NB4 (cell line): ENCODE data around the gene KAZN.

ENCODE experiments used
- DNase-seq: peaks from one replicate; pipeline ENCODE4 v3.0.0; 2010; ENCODE audit warnings: low read depth
- H3K4me3 ChIP-seq: one replicate; pipeline ENCODE4 v1.5.1; 2011; ENCODE audit warnings: mild to moderate bottlenecking, low read depth, low read length, moderate library complexity
- CTCF ChIP-seq: IDR thresholded peaks from one replicate; pipeline ENCODE4 v1.5.1; 2012; ENCODE audit warnings: low read depth, low read length
- MAX ChIP-seq: IDR thresholded peaks from 2 replicates; pipeline ENCODE4 v1.6.1; 2011; ENCODE audit warnings: low read depth, low read length
- MYC ChIP-seq: IDR thresholded peaks from 2 replicates; pipeline ENCODE4 v1.6.1; 2011; ENCODE audit warnings: low read depth, low read length
- POLR2A ChIP-seq: IDR thresholded peaks from 2 replicates; pipeline ENCODE4 v1.6.1; 2011; ENCODE audit warnings: mild to moderate bottlenecking; ENCODE audit not compliant: insufficient read length; ENCODE audit errors: extremely low read depth

The KAZN gene

GRCh38 chr1:14697353-14697752 is 98.9 kb downstream of the KAZN start:
- H3K4me3 ChIP-seq: no peak overlapping the region
- no peak for TF ChIP-seq POLR2A
- no peak for TF ChIP-seq CTCF
- TF ChIP-seq MAX: no peak
- TF ChIP-seq MYC: no peak
- DNase-seq: no peak

- TF ChIP-seq POLR2A (no peak), CTCF (no peak), MYC (no peak), MAX (no peak)
- no peak for DNase-seq
- no peak overlapping the region for H3K4me3 ChIP-seq
Measured at GRCh38 chr1:14698314-14698713, 99.8 kb downstream of the KAZN start.

GRCh38 chr1:14699620-14700019 is 101.1 kb downstream of the KAZN start:
- no peak for DNase-seq
- no peak for TF ChIP-seq MYC

GRCh38 chr1:14704846-14705245 is 106.4 kb downstream of the KAZN start:
- TF ChIP-seq MYC (no peak), CTCF (no peak)
- no peak for DNase-seq
- no peak overlapping the region for H3K4me3 ChIP-seq

More at GRCh38 chr1:14699620-14700019, 101.1 kb downstream of the KAZN start:
- H3K4me3 ChIP-seq: no peak overlapping the region

GRCh38 chr1:14705824-14706223 is 107.3 kb downstream of the KAZN start:
- no peak for DNase-seq
- TF ChIP-seq POLR2A (no peak), CTCF (no peak), MYC (no peak), MAX (no peak)
- H3K4me3 ChIP-seq: no peak overlapping the region

GRCh38 chr1:14706631-14707030 is 108.1 kb downstream of the KAZN start:
- no peak for TF ChIP-seq POLR2A
- no peak for TF ChIP-seq MYC
- TF ChIP-seq MAX: no peak
- TF ChIP-seq CTCF: no peak
- no peak overlapping the region for H3K4me3 ChIP-seq
- no peak for DNase-seq
